Heart left ventricle (tissue), 13 donors: ENCODE results near the gene KCNAB2.

Source experiments
- CTCF ChIP-seq, 12 donors: fragments of 200-600 bp; sonication (generic) in 4 of 12; IDR thresholded peaks; one replicate each; pipeline versions ENCODE4 v1.5.0 to v1.8.0; 2018 to 2022; ENCODE audit warnings: antibody characterized with exemption in 12 of 12, mild to moderate bottlenecking in 5 of 12
- POLR2A ChIP-seq, 2 donors: fragments of 450-650 bp; IDR thresholded peaks; one replicate each; pipeline ENCODE4 v1.6.1; 2017; ENCODE audit warnings: antibody characterized with exemption in 2 of 2, mild to moderate bottlenecking in 2 of 2, moderate library complexity in 2 of 2
- donor health status: ischemic (EF 13 %, LVEDD 7.1; RV severe dilation, severe dysfunction).
- donor health status: DM: no; HTN: yes; CAD: no.
- donor health status: DM: no; HTN: no; CAD: no.
- donor health status: ischemic (EF 25% LVEDD 6.9; RV normal size, moderate dysfunction).
- donor health status: ischemic (EF 25% LVEDD 5.7; RV mildly dilated, moderate dysfunction).
- donor health status: ischemic (EF 35%, LVEDD 5.7; RV mildly dilated, moderate dysfunction).
- donor health status: nonischemic (EF 11% LVEDD 7.7; RV severe dilation, severe dysfunction).
- donor health status: DM: yes; HTN: yes; CAD: no.
- donor health status: PGD.
- donor health status: ischemic (EF 29% LVEDD 5.4; RV normal size, mild dysfunction).
- donor health status: nonischemic (EF 23%, LVEDD 6.1; RV moderate dilation, normal function).

- no peak for TF ChIP-seq CTCF (IDR thresholded peaks at IDR 0.05)
- no peak for TF ChIP-seq POLR2A (IDR thresholded peaks at IDR 0.05)
These were observed 88.5 kb downstream of the KCNAB2 start for GRCh38 chr1:6134206-6134605.
